ENCODE measurements around the gene BCL2L12.

The BCL2L12 gene

DNA sequence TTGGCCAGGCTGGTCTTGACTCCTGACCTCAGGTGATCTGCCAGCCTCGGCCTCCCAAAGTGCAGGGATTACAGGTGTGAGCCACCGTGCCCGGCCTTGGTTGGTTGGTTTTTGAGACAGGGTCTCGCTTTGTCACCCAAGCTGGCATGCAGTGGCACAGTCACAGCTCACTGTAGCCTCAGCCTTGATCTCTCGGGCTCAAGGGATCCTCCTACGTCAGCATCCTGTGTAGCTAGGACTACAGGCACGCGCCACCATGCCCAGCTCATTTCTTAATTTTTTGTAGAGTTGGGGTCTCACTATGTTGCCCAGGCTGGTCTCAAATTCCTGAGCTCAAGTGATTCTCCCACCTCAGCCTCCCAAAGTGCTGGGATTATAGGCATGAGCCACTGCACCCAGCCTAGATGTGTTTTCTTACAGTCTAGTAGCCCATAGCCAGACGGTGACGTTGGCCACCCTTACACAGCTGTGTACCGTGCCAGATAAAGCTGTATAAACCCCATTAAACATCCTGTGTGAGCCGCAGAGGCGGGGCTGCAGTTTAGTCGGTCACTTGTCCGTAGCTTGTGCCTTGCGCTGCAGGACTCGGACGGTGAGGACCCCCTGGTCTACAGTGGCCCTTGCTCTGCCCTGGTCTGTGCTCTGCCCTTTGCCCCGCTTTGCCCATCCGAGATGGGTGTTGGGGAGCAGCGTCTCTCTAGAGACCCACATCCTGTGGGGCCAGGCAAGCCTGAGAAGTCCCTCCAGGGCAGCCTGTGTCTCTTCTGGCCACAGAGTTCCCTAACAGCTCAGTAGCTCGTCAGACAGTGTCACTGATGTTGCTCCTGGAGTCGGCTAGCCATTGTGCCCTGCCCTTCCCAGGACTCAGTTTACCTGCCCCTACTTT lies 9.9 kb upstream of the BCL2L12 start:
- Histone ChIP-seq H3K4me3 (ENCODE audit: low read depth in 1 of 2, low read length in 2 of 2) (no peak overlapping the region), H2AFZ (ENCODE audit: low read depth, low read length) (no peak overlapping the region), H3K79me2 (ENCODE audit: insufficient read depth, low read length) (no peaks in the 10 kb centered on the region; the same call in 1 of the 2 replicates), H3K9ac (ENCODE audit: low read depth, low read length) (no peak overlapping the region; the same call in 1 of the 2 replicates), H3K27ac (ENCODE audit: low read length) (no peak overlapping the region), H3K4me2 (ENCODE audit: insufficient read depth, low read length) (no peak overlapping the region), H3K9me3 (ENCODE audit: insufficient read depth, low read length, severe bottlenecking) (no peaks in the 10 kb centered on the region), H3K4me1 (ENCODE audit: insufficient read depth, low read length) (no peaks in the 10 kb centered on the region), H4K20me1 (ENCODE audit: insufficient read depth, low read length) (peaks cover 48% of the 10 kb centered on the region), H3K27me3 (ENCODE audit: insufficient read depth, low read length, poor library complexity) (no peaks in the 10 kb centered on the region), H3K36me3 (ENCODE audit: insufficient read depth, low read length) (peaks cover 93% of the 10 kb centered on the region)
- ATAC-seq (ENCODE audit: insufficient read depth, low read depth) (no peak), DNase-seq (no peak)
- no peak for TF ChIP-seq EZH2 (IDR thresholded peaks at IDR 0.05; ENCODE audit: borderline replicate concordance, low read depth, low read length, severe bottlenecking)
- TF ChIP-seq, protein P1, sequence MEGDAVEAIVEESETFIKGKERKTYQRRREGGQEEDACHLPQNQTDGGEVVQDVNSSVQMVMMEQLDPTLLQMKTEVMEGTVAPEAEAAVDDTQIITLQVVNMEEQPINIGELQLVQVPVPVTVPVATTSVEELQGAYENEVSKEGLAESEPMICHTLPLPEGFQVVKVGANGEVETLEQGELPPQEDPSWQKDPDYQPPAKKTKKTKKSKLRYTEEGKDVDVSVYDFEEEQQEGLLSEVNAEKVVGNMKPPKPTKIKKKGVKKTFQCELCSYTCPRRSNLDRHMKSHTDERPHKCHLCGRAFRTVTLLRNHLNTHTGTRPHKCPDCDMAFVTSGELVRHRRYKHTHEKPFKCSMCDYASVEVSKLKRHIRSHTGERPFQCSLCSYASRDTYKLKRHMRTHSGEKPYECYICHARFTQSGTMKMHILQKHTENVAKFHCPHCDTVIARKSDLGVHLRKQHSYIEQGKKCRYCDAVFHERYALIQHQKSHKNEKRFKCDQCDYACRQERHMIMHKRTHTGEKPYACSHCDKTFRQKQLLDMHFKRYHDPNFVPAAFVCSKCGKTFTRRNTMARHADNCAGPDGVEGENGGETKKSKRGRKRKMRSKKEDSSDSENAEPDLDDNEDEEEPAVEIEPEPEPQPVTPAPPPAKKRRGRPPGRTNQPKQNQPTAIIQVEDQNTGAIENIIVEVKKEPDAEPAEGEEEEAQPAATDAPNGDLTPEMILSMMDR (IDR thresholded peaks at IDR 0.05; ENCODE audit: borderline replicate concordance, extremely low read depth, low read length, poor library complexity, severe bottlenecking) = no peak

DNA sequence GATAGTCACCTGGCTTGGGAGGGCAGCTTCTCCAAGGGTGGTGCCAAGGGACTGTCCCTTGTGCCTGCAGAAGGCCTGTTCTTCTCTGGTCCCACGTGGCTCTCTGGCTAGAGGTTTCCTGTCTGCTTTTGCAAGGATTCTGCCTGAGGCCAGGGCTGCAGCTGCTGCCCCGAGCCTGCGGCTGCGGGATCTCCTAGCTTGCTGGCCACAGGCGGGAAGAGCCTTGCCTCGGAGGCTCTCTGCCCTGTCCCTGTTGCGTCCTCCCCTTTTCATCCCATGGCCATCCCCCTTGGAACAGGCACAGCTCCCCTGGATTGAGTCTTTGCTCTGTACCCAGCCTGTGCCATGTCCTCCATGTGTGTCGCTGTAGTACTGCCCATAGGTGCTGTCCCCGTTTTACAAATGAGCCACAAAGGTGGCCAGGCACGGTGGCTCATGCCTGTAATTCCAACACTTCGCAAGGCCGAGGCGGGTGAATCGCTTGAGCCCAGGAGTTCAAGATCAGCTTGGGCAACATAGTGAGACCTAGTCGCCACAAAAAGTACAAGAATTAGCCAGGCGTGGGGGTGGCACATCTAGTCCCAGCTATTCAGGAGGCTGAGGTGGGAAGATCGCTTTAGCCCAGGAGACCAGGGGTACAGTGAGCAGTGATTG lies 9.2 kb upstream of the BCL2L12 start:
- H3K36me3 ChIP-seq (ENCODE audit: insufficient read depth, low read length) = peaks cover 94% of the 10 kb centered on the region
- no peak for TF ChIP-seq EZH2 (IDR thresholded peaks at IDR 0.05; ENCODE audit: borderline replicate concordance, low read depth, low read length, severe bottlenecking)
- TF ChIP-seq, protein P1 (IDR thresholded peaks at IDR 0.05; ENCODE audit: borderline replicate concordance, extremely low read depth, low read length, poor library complexity, severe bottlenecking) = no peak
- no peaks in the 10 kb centered on the region for H3K4me1 ChIP-seq (ENCODE audit: insufficient read depth, low read length)
- no peaks in the 10 kb centered on the region for H3K27me3 ChIP-seq (ENCODE audit: insufficient read depth, low read length, poor library complexity)
- no peak overlapping the region for H2AFZ ChIP-seq (ENCODE audit: low read depth, low read length)
- no peak overlapping the region for H3K4me3 ChIP-seq (ENCODE audit: low read depth in 1 of 2, low read length in 2 of 2)
- no peak overlapping the region; the same call in 1 of the 2 replicates for H3K9ac ChIP-seq (ENCODE audit: low read depth, low read length)
- no peak overlapping the region for H3K27ac ChIP-seq (ENCODE audit: low read length)
- no peak overlapping the region for H3K4me2 ChIP-seq (ENCODE audit: insufficient read depth, low read length)
- no peak for DNase-seq
- no peak for ATAC-seq (ENCODE audit: insufficient read depth, low read depth)
- H3K9me3 ChIP-seq (ENCODE audit: insufficient read depth, low read length, severe bottlenecking) = no peaks in the 10 kb centered on the region
- H4K20me1 ChIP-seq (ENCODE audit: insufficient read depth, low read length) = peaks cover 53% of the 10 kb centered on the region
- no peaks in the 10 kb centered on the region; the same call in 1 of the 2 replicates for H3K79me2 ChIP-seq (ENCODE audit: insufficient read depth, low read length)

DNA sequence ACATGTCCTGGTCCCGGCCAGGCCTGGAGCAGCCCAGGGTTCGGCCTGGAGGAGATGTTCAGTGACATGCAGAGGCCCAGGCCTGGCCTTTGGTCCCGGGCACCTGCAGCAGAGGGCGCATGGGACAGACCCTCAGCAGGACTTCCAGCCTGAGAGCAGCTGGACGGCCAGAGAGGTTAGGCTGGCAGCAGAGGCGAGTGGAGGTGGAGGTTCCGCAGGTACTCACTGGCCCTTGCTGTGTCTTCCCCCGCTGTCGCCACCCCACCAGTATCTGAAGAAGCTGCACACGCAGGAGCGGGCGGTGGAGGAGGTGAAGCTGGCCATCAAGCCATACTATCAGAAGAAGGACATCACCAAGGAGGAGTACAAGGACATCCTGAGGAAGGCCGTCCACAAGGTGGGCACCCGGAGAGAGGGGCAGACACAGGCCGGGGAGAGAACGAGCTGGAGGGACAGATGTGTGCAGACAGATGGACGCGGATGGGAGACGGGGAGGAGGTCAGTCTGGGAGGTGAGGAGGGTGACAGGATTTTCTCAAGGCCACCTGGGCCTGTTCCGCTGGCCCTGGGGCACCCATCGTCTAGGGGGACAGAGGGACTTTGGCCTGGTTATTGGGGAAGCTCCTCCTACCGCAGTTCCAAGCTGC lies 8.1 kb upstream of the BCL2L12 start:
- Histone ChIP-seq H3K27me3 (ENCODE audit: insufficient read depth, low read length, poor library complexity) (no peaks in the 10 kb centered on the region), H3K4me2 (ENCODE audit: insufficient read depth, low read length) (no peak overlapping the region), H3K4me3 (ENCODE audit: low read depth in 1 of 2, low read length in 2 of 2) (no peak overlapping the region), H3K4me1 (ENCODE audit: insufficient read depth, low read length) (peaks cover 2% of the 10 kb centered on the region; the same call in 1 of the 2 replicates), H3K79me2 (ENCODE audit: insufficient read depth, low read length) (peaks cover 7% of the 10 kb centered on the region; the same call in 1 of the 2 replicates), H3K9ac (ENCODE audit: low read depth, low read length) (no peak overlapping the region), H4K20me1 (ENCODE audit: insufficient read depth, low read length) (peaks cover 52% of the 10 kb centered on the region), H3K36me3 (ENCODE audit: insufficient read depth, low read length) (peaks cover 98% of the 10 kb centered on the region), H3K27ac (ENCODE audit: low read length) (no peak overlapping the region), H3K9me3 (ENCODE audit: insufficient read depth, low read length, severe bottlenecking) (no peaks in the 10 kb centered on the region), H2AFZ (ENCODE audit: low read depth, low read length) (no peak overlapping the region)
- DNase-seq (no peak), ATAC-seq (ENCODE audit: insufficient read depth, low read depth) (no peak)
- TF ChIP-seq EZH2 (IDR thresholded peaks at IDR 0.05; ENCODE audit: borderline replicate concordance, low read depth, low read length, severe bottlenecking) = no peak
- TF ChIP-seq, protein P1 (IDR thresholded peaks at IDR 0.05; ENCODE audit: borderline replicate concordance, extremely low read depth, low read length, poor library complexity, severe bottlenecking) = no peak

Data from DND-41 (cell line).